HG03342 (cell line): Measurements from ENCODE around the gene UPF2.

ENCODE experiments used
- ATAC-seq: cut with Tn5 transposase; IDR thresholded peaks from one replicate; pipeline ENCODE4 v1.9.1; 2021; ENCODE audit warnings: mild to moderate bottlenecking, moderate library complexity; ENCODE audit not compliant: unreplicated experiment

Gene UPF2

DNA sequence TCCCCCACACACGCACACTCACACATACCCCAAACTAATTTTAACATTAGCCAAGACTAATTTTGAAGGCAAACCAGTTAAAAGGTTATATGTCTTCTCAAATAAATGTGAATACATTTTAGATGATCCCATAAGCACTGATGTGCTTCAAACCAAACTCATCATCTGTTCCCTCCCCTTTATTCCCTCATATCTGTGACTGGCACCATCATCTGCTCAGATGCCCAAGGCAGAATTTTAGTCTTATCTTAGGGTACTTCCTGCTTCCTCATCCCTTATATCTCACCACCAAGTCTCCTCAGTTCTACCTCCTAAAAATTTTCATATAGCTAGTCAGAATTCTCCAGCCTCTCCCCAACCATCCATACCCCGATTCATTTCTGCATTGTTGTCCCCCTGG lies 80.4 kb downstream of the UPF2 start:
- ATAC-seq = no peak

- no peak for ATAC-seq
Measured at GRCh38 chr10:11961771-11962170, 80.8 kb downstream of the UPF2 start.

GRCh38 chr10:11959966-11960365 lies 82.6 kb downstream of the UPF2 start:
- ATAC-seq = no peak

GRCh38 chr10:11958956-11959355 lies 83.7 kb downstream of the UPF2 start:
- ATAC-seq = no peak

- no peak for ATAC-seq
Measured at GRCh38 chr10:11951695-11952094, 90.9 kb downstream of the UPF2 start.

DNA sequence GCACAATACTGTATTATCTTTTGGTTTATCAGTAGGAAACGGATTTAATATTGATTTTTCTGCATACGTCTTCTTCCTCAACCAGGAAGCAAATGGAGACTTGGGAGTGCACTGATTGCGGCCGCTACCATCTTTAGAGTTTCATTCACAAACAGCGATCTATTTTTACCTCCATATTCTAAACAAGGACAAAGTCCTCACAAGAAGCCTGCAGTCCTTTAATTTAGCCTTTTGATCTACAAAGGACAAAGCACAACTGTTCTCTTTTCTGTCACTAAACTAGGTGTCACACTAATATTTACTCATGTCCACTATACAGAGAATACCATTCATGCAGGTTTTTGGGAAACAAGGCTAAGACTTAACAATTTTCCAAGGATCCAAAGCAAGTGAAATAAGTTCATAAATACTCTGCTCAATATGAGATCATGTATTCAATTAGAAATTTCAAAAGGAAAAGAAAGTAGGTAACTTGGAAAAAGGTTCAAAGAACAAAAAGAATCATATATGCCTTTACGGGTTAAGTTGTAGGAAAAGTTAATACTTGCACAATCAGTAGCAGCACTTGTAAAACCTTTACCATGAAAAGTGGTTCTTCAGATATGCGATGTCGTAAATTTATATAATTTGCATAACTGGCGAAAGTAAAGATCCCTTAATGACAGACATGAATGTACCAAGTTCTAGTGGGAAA lies 92.1 kb downstream of the UPF2 start:
- ATAC-seq = no peak

DNA sequence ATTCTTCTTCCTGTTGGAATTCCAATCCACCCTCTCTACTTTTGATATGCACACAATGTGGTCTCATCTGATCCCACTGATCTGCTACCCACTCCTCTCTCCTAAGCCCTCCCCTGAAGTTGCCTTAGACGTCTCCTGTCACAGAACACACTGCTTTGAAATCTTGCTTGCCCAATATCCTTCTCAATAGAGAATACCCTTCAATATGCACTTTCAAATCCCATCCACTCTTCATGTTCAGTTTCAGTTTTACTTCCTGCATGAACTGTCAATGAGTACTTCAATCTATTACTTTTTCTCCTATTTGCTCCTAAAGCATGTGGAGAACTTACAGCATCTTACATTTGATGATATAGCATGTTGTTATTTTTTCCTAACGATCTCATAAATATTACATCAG lies 93.5 kb downstream of the UPF2 start:
- ATAC-seq = no peak

DNA sequence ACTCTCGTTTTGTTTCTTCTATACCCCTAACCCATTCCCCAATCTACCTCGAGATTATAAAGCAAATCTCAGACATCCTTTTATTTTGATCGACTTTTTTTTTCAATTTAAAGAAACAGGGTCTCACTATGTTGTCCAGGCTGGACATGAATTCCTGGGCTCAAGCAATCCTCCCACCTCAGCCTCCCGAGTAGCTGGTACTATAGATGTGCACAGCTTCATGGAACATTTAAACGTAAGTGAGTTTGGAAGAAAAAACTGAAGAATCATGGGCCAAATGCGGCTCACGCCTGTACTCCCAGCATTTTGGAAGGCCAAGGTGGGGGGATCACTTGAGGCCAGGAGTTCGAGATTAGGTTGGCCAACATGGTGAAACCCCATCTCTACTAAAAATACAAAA lies 96.0 kb downstream of the UPF2 start:
- no peak for ATAC-seq

DNA sequence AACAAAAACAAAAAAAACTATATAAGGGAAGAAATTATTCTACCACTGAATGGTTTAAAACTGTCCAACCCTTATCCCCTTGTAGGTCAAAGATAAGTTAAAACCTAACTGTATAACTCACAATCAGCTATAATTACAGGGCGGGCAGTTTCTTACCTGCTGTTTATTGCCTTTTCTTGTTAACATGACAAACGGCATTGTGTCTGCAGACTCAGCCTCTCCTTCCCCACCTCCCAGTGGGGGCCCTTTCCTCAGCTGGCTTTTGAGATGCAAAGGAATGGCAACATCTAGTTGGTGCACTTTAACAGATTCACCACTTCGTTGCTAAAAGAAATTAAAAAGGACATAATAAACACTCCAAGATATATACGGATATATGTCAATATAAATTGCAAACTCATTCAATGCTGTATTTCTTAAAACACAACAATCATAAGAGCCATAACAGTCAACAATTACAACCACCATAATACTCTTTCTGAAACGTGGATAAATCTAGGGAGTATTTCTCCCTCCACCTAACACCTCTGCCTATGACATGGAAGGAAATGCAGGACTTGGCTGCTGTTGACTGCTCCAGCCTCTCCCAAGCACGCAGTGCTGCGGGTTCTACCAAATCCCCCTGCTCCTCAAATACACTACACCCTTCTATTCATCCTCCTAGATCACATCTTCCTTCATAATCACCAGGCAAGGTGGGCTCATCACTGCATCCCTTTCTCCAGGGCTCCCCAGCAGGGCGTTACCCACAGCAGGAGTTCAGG lies 106.0 kb downstream of the UPF2 start:
- ATAC-seq = no peak

DNA sequence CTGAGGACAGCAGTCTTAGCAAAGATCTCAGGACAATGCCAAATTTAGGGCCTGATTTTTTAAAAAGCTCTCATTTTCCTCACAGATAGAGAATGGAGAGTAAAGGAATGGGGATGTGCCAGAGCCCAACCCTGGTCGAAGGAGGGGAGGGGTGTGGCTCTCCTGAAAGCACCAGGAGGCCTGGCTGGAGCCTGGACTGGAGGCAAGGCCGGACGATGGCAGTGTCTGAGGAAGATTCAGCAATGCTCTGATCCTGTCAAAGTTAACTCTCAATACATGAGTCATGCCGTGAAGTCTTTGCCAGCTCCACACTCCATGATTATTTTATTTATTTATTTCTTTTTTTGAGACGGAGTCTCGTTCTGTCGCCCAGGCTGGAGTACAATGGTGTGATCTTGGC lies 108.3 kb downstream of the UPF2 start:
- no peak for ATAC-seq

DNA sequence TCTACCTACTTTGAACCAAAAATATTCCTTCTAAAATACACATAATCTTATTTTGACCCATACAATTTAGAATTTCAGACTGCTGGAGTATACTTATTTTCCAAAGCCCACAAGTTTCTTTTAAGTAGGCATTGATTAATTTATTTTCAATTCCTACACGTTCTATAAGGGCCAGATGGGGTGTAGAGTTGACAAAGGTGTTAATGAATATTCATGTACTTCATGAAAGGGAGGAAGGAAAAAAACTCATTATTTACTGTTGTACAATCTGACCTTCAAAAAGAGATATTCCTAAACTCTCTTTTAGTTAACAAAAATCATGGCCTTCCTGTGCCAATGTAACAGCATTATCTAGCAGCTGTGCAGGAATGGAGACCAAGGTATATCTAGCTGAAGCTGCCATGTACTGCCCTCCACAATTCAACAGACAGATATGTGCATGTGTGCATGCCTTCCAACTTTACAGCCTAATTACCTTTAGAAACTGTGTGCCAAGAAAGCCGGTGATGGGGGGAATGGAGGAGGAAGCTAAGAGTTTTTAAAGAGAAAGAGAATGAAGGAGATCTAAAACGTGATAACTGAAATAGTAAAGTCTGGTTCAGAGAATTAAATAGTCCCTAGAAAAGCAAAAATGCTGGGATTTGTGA lies 108.9 kb downstream of the UPF2 start:
- no peak for ATAC-seq

GRCh38 chr10:11931038-11931437 lies 111.6 kb downstream of the UPF2 start:
- ATAC-seq = no peak

DNA sequence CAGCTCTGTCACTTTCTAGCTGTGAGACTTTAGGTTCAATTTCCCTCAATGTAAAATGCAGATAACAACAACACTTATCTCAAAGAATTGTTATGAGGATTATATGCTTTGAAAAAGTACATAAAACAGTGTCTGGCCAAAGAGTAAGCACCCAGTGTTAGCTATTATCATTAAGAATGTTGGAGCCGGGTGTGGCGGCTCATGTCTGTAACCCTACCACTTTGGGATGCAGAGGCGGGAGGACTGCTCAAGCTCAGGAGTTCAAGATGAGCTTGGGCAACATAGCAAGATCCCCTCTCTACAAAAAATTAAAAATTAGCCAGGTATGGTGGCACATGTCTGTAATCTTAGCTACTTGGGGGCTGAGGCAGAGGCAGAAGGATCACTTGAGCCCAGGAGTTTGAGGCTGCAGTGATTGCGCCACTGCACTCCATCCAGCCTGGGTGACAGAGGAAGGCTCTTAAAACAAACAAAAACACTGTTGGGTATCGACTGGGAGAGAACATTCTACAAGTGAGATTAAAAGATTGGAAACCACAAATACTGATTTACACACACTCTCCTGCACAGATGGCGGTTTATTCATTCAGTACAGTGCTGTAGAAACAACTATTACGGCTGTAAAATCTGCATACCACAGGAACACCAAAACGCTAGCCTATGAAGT lies 112.2 kb downstream of the UPF2 start:
- no peak for ATAC-seq

DNA sequence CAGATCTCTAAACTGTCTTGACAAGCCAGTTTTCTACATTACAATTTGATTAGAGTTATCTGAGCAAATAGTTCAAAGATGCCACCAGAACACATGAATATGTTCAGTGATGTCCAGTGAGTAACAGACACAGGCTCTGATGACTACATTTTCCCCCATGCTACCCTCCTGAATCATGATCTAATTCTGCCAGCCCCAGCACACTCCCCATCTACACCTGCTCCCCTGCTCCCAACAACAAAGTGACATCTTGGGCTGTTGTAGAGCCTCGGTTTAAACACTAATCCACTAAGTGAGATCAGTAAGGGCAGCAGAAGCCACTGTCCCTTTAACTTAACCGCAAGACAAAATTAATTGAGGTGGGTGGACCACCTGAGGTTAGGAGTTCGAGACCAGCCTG lies 114.9 kb downstream of the UPF2 start:
- ATAC-seq = no peak

DNA sequence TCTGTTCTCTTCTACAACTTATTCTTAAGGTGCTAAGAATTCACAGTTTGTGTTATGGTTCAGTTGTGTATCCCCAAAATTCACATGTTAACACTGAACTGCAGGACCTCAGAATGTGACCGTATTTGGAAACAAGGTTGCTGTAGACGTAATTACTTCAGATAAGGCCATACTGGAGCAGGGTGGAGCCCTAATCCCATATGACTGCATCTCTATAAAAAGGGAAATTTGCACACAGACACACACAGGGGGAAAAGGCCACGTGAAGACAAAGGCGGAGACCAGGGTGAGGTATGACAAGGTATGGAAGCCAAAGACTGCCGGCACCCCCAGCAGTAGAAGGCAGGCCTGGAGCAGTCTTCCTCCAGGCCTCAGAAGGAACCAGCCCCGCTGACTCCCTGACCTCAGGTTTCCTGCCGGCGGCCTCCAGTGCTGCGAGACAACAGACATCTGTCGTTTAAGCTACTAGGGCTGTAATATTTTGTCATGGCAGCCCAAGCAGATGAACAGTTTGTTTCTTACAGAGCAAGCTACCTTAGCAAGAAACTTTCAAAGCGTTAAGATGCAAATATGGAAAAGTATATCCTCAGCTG lies 120.7 kb downstream of the UPF2 start:
- no peak for ATAC-seq

- ATAC-seq = no peak
Measured at GRCh38 chr10:11919271-11919670, 123.3 kb downstream of the UPF2 start.

- ATAC-seq = no peak
Measured at GRCh38 chr10:11918384-11918783, 124.2 kb downstream of the UPF2 start.

DNA sequence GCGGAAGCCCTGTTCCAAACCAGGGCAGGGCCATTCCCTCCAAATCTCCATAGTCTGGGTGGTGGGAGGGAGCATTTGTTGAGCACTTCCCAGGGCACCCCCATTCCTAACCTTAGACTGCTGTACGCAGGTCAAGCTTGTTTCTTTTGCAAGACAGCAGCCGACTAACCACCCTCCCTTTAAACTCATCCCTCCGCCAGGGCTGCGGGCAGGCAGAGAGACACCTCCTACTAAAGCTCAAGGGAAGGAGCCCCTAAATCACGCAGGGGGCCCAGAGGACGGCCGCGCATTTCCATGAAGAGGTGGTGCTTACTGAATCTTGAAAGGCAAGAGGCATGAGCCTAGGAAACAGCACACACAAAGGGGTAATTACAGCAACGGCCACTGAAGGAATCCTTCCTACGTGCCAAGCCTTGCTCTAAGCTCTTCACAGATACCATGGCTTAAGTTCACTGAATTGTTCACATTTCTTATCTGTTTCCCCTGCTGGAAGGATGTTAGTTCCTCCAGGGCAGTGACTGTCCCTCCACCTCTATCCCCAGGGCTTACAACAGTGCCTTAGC lies 129.4 kb downstream of the UPF2 start:
- ATAC-seq = no peak

GRCh38 chr10:11910102-11910501 lies 132.5 kb downstream of the UPF2 start:
- no peak for ATAC-seq

GRCh38 chr10:11909618-11910017 lies 133.0 kb downstream of the UPF2 start:
- no peak for ATAC-seq

GRCh38 chr10:11908991-11909390 lies 133.6 kb downstream of the UPF2 start:
- ATAC-seq = no peak
